HG03039 (cell line): ENCODE measurements around the gene WDFY3.

Experiments used
- ATAC-seq: cut with Tn5 transposase; IDR thresholded peaks from one replicate; pipeline ENCODE4 v1.9.1; 2021; ENCODE audit warnings: mild to moderate bottlenecking, moderate library complexity; ENCODE audit not compliant: unreplicated experiment

Gene WDFY3

GRCh38 chr4:84912741-84913140 lies 53.7 kb downstream of the WDFY3 start:
- ATAC-seq: no peak

- ATAC-seq: no peak
These were observed 57.6 kb downstream of the WDFY3 start for GRCh38 chr4:84908876-84909275.

DNA sequence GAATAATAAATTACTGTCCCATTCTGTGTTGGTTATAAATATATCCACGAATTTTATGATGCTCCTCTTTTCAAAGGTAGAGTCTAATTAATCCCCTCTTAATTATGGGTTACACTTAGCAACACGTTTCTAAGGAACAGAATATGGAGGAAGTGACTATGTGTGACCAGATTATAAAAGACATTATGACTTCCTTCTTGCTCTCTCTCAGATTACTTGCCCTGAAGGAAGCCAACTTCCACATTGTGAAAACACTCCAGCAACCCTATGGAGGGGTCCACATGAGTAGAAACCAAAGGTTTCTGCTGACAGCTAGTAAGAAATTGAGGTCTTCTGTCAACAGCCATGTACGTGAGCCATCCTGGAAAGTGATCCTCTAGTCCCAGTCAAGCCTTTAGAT lies 59.3 kb downstream of the WDFY3 start:
- ATAC-seq: no peak

- ATAC-seq: no peak
These were observed 60.8 kb downstream of the WDFY3 start for GRCh38 chr4:84905646-84906045.

GRCh38 chr4:84901740-84902281 lies 64.7 kb downstream of the WDFY3 start:
- ATAC-seq: no peak

DNA sequence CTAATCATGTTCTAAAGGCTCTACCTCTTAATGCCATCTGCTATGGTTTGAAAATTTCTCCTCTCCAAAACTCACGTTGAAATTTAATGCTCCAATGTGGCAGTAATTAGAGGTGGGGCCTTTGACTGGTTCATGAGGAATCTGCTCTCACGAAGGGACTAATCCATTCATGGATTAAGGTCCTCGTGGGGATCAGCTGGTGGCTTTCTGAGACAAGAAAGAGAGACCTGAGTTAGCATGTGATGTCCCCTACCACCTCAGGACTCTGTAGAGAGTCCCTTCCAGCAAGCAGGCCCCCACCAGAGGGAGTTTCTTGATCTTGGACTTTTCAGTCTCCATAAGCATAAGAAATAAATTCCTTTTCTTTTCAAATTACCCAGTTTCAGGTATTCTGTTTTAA lies 65.3 kb downstream of the WDFY3 start:
- ATAC-seq: no peak

DNA sequence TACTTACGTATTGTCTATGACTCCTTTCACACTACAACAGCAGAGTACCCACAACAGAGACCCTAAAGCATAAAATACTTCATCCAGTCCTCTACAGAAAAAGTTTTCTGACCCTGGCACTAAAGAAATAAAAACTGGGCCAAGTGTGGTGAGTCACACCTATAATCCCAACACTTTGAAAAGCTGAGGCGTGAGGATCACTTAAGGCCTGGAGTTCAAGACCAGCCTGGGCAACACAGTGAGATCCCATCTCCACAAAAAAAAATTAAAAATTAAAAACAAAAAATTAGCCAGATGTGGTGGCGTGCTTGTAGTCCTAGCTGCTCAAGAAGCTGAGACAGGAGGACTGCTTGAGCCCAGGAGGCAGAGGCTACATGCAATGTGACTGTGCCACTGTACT lies 66.9 kb downstream of the WDFY3 start:
- ATAC-seq: no peak

- ATAC-seq: no peak
These were observed 69.0 kb downstream of the WDFY3 start for GRCh38 chr4:84897516-84897915.

DNA sequence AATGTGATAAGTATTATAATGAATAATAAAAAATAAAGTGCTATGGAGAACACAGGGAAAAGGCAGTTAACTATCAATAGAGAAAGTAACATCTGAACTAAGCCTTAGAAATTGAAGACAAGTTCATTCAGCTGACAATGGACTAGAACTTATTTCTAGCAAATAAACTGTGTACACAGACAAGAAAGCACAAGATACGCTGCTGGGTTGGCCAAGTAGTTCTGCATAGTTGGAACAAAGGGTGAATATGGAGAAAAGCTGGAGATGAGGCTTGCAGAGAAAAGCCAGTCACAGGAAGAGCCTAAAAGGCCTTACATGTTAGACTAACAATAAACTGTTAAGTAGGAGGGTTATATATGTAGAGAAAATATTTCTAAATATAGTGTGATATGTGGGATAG lies 71.2 kb downstream of the WDFY3 start:
- ATAC-seq: no peak

DNA sequence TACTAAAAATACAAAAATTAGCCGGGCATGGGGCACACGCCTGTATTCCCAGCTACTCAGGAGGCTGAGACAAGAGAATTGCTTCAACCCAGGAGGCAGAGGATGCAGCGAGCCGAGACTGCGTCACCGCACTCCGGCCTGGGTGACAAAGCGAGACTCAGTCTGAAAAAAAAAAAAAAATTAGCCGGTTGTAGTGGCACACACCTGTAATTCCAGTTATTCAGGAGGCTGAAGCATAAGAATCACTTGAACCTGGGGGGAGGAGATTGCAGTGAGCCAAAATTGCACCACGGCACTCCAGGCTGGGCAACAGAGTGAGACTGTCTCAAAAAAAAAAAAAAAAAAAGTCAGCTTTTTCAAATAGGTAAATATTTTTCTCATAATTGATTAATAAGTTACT lies 71.9 kb downstream of the WDFY3 start:
- ATAC-seq: no peak

GRCh38 chr4:84892950-84893349 lies 73.5 kb downstream of the WDFY3 start:
- no peak for ATAC-seq

- no peak for ATAC-seq
These were observed 78.7 kb downstream of the WDFY3 start for GRCh38 chr4:84887824-84888223.

- ATAC-seq: no peak
These were observed 86.8 kb downstream of the WDFY3 start for GRCh38 chr4:84879651-84880200.

- no peak for ATAC-seq
These were observed 87.9 kb downstream of the WDFY3 start for GRCh38 chr4:84878546-84878945.

GRCh38 chr4:84878090-84878489 lies 88.4 kb downstream of the WDFY3 start:
- no peak for ATAC-seq

DNA sequence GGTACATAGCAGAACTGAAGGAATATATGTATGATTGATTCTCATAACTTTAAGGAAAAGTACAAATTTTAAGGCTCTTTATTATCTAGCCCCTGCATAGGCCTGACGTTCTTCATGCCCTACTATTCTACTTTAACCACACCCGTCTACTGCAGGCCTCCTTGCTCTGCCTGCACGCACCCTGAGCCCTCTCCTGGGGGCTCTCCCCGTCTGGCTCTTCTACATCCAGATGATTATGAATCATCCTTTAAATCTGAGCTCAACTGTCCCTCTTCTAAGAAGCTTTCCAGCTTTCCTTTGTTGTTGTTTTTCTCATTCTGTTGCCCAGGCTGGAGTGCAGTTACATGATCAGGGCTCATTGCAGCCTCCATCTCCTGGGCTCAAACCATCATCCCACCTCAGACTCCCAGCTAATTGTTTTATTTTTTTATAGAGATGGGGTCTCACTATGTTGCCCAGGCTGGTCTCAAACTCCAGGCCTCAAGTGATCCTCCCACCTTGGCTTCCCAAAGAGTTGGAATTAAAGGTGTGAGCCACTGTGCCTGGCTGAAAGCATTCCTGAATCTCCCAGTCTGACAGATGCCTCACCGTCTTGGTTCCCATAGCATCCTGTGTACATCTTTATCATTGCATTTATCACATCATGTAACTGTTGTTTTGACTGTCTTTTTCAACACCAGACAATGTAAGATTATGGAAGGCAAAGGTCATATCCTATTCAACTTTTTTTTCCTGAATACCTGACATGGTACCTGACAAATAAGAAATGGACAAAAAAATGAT lies 89.2 kb downstream of the WDFY3 start:
- no peak for ATAC-seq

- ATAC-seq: no peak
These were observed 90.7 kb downstream of the WDFY3 start for GRCh38 chr4:84875636-84876371.

DNA sequence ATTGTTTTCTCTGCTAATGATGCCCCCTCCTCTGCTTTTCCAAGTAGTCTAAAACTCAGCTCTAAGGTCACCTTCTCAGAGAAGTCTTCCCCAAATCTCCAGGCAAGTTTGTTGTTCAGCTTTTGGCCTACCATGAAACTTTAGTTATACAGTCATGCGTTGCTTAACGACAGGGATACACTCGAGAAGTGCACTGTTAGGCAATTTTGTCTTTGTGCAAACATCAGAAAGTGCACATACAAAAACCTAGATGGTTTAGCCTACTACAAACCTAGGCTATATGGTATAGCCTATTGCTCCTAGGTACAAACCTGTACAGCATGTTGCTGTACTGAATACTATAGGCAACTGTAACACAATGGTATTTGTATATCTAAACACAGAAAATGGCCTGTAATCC lies 91.9 kb downstream of the WDFY3 start:
- ATAC-seq: no peak

GRCh38 chr4:84870398-84871163 lies 95.9 kb downstream of the WDFY3 start:
- ATAC-seq: no peak

- no peak for ATAC-seq
These were observed 100.2 kb downstream of the WDFY3 start for GRCh38 chr4:84866295-84866694.

- no peak for ATAC-seq
These were observed 100.9 kb downstream of the WDFY3 start for GRCh38 chr4:84865600-84865999.
